NAMALWA (cell line): ENCODE measurements around the gene HJV.
A peak's percentile ranks its signal among the peaks of the same experiment; 100 is the strongest.

Source experiments
- DNase-seq: peaks from one replicate; pipeline ENCODE4 v3.0.0-alpha.2; 2015; ENCODE audit warnings: low spot score

The HJV gene

DNA sequence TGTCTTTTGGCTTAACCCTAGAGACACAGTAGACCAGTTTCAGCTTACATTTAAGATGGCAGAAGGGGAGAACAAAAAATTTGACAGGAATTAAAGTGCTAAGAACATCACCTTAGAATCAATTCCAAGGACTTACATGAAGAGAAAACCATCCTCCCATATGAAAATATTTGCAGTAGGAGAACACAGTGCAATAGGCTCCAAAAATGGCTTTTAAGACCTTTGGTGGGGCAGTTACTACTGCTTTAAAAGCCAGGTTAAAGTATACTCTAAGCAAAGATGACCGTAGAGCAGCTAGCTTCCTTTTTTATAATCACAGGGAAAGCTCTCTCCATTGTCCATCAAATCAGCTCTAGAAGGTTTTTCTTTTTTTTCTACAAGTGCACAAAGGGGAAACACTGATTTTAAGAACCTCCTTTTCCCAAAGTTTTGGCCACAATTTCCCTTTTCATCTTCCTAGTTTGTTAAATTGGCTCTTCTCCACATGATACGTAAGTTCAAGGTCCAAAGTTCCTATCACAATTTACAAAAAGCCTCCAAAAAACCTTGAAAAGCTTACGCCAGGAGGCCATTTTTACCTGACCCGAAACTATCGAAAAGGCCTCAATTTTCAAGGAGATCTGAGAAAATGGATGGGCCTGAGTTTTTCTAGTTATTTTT lies 28.4 kb downstream of the HJV start:
- DNase-seq = no peak

DNA sequence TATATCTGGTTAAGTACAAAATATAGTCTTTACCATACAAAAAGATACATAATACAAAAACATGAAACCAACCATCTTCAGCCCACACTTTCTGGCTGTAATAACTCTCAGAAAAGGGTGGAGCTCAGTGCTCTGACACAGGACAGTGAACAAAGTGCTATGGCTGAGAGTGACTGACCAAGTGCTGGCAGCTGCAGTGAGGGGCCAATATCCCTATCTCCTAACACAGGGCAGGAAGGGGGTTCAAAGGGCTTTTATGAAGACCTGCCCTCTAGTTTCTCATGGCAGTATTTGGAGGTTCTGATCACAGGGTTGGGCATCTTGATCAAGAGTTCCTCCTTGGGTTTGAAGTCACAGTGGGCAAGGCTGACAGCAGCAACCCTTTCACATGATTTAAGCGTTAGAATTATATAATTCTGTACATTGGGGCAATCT lies 29.0 kb downstream of the HJV start:
- no peak for DNase-seq

DNA sequence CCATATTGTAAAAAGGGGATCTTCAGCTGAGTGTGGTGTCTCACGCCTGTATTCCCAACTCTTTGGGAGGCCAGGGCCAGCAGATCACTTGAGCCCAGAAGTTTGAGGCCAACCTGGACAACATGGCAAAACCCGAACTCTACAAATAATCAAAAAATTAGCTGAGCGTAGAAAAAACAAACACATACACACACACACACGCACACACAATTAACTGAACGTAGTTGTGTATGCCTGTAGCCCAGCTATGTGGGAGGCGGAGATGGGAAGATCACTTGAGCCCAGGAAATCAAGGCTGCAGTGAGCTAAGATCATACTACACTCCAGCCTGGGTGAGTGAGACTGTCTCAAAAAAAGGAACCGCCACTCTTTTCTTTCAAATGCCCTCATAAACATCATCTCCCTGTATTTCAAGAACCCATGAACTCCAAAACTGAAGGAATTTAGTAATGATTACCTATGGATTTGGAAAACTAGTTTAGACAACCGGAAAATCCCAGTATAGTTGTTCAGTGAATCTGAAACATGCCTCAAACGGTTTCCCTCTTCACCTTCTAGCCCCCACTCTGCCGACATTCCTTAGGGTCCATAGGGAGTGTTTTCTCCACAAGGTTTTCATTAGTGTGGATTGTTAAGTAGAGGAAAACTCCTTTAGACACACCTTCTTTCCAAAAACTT lies 29.7 kb downstream of the HJV start:
- DNase-seq = no peak

DNA sequence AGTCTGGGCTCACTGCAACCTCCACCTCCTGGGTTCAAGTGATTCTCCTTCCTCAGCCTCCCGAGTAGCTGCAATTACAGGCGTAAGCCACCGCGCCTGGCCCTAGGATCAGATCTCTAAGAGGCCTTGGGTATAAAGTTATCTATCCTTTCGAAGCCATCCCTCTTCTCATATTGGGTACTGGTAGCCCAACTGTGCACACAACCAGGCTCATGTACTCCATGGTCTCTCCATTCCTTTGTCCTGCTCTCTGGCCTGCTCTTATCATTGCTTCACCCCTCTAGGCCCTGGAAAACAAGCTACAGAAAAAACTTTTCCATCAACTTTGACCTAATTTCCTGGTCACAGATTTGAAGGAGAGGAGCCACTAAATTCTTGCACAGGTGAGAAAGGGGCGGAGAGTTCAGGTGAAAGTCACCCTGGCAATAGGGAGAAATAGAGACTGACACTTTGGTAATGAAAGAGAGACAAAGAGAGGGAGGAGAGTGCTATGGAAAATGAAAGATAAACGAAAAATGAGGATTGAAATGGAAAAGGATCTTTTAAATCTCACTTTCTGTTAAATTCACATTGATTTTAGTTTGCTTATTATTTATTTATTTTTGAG lies 31.2 kb downstream of the HJV start:
- DNase-seq = no peak

DNA sequence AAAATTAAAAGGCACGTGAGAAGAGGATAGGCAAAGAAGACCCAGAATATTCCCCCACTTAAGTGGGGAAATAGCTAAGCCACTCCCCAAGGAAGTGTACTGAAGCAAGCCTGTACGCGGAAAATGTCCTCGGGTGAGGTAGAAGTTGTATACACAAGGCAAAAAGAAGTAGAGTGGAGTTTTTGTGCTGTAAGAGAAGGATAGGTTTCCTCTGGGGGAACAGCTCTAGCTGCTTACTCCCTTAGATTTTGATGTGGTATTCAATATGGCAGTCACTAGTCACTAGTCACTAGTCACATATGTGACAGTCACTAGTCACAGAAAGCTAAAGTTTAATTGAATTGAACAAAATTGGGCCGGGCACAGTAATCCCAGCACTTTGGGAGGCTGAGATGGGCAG lies 32.8 kb downstream of the HJV start:
- DNase-seq = no peak

DNA sequence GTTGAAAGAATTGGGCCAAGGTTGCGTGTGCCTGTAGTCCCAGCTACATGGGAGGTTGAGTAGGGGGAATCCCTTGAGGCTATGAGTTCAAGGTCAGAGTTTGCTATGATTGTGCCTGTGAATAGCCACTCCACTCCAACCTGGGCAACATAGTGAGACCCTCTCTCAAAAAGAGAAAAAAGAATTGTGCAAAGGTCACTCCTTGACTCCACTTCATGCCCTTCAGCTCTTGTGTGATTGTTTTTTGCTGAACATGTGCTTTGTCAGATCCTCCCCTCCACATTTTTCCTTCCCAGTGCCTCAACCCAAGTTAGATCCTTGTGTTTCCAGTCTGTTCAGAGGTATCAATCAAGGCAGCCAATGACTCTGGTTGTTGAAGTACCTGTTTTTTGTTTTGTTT lies 33.6 kb downstream of the HJV start:
- no peak for DNase-seq

DNA sequence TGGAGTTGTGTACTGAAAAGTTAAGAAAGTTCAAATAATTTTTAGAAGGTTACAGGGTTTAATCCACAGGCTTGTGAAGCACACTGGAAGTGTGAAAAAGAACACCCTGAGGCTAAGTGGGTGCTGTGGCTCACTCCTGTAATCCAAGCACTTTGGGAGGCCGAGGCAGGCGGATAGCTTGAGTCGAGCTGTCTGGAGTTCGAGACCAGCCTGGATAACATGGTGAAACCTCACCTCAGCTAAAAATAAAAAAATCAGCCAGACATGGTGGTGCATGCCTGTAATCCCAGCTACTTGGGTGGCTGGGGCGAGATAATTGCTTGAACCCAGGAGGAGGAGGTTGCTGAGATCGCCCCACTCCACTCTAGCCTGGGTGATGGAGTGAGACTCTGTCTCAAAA lies 35.0 kb downstream of the HJV start:
- DNase-seq = no peak

DNA sequence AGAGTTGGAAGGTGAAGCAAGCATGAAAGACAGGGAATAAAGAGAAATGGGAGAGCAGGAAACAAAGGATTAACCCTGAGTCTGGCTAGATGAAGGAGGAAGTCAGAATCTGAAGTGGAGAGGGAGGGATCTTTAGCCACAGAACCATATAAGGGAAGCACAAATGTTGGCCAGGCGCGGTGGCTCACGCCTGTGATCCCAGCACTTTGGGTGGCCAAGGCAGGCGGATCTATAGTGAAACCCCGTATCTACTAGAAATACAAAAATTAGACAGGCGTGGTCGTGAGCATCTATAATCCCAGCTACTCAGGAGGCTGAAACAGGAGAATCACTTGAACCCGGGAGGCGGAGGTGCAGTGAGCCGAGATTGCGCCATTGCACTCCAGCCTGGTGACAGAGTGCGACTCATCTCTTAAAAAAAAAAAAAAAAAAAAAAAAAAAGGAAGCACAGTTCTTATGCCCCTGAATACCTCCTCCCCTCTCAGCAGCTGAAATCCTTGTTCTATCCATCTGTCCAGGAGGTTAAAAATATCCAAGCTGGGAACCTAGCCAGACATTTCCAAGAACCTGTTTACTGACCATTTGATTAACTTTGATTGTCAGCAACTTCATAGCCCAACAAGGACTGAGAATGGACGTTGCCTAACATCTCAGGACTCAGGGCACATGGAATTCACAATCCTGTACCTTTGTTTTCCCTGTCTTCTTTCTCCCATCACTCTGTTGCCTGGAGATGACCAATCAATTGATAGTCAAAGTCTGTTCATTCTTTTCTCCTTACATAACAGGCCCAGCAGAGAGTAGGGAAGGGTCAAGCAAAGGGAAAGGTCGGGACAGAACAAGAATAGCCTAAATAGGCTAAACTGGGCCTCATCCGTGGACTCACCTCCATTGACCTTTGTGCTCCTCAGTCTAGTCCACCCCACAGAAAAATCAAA lies 35.8 kb downstream of the HJV start:
- no peak for DNase-seq

DNA sequence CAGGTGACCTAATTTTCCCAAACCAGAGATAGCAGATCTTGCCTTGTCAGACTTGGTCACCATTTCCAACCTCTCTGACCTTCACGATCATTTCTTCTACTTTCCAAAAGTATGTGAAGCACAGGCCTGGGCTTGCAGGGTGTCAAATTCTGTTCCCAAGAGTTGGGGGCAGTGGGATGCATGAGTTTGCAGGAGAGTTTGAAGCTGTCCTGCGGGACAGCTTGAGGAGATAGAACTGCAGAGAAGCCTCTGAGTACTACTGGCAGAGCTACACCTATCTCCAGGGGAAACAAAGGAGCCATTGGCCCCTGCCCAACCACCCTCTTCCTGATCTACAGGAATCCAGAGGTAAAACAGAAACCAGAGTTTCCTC lies 36.4 kb downstream of the HJV start:
- no peak for DNase-seq

DNA sequence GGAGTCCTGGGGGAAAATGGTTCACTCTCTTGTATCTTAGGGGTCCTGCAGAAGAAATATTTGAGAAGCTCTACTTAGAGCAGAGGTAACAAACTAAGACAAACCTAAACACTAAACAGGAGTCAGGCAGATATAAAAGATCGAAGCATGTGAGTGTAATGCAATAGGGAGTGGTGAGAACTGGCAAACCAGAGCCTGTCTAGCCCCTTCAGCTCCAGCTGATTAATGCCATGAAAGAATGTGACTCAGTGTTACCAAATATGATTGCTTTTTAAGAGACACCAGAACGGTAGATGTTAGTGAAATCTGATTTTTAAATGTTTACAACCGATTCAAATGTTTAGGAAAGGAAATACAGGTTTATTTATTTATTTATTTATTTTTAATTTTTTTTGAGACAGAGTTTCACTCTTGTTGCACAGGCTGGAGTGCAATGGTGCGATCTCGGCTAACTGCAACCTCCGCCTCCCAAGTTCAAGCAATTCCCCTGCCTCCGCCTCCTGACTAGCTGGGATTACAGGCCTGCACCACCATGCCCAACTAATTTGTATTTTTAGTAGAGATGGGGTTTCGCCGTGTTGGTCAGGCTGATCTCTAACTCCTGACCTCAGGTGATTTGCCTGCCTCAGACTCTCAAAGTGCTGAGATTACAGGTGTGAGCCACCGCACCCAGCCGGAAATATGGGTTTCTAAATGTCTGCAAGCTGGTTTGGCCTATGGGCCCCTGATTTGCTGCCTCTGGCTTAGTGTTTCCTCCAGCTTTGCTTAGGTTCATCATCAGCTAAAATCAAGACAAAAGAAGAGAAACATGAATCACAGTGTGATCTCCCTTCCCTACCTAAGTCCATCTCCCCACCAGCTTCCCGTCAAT lies 37.3 kb downstream of the HJV start:
- no peak for DNase-seq

DNA sequence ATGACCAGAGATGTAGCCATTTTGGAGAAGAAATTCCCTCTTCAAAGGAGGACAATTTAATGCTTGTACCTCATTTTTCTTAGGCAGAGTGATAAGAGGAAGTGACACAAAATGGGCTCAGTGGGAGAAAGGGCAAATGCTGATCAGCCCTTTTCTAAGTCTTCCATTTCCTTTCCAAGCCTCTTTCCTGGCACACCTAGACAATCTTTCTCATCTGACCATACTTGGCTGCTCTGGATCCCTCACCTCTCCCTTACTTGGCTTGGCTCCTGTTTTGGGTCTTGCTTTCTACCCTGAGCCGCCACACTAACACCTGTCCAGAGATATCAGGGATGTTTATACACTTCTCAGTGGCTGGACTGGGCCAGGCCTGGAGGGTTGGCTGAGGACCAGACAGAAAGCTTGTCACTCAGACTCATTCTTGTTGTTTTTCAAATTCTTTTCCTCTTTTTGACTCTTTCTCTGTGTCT lies 38.3 kb downstream of the HJV start:
- no peak for DNase-seq

DNA sequence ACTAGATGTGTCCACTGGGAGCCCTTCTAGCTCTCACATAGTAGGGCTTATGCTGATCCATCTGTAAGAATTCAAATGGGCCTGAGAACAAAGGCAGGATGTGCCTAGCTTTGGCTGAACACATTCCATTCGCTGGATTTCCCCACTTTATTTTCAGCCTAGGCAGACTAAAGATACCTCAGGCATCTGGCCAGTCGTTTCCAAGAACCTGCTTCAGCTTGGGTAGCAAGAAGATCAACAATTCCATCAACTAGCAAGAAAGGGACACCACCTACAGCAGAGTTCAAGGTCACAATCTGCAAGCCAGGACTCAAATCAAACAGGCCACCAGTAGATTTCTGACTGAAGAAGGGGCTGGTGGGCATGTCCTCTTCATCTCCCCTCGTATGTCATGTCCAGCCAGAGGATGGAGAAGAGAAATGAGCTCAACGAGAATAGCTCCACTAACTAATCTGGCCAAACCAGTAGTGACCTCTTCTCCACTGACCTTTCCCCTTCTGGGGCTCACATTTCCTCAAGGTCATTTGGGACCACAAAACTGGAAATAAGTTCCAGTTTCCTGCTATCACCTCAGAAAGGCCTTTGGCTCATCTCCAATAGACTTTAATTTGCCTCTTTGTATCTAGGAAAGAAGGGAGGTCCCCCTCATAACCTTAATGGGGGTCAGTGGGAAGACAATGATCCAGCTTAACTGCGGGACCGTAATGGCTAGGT lies 39.4 kb downstream of the HJV start:
- DNase-seq = no peak

DNA sequence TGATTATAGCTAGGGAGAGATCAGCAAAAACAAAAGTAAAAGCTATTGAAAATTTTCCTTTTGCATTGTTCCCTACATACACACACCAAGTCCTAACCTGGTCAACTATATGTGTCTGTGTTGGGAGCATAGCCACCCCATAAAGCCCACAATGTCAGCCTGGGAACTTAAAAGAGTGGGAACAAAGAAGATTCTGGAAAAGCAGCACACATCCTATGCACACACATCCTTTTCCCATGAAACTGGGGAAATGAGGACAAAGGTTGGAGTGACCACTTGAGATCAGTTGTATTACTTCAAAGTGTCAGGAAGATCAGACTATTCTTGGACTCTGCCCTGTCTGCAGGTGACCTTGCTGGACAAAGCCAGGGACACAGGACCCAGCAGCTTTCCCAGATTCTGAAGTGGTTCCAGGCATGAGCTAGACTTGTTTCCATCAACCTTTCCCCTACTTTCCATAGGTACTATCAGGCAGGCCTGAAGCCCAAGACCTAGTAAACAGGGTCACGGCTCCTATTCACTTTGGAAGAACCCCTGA lies 41.0 kb downstream of the HJV start:
- DNase-seq = no peak

DNA sequence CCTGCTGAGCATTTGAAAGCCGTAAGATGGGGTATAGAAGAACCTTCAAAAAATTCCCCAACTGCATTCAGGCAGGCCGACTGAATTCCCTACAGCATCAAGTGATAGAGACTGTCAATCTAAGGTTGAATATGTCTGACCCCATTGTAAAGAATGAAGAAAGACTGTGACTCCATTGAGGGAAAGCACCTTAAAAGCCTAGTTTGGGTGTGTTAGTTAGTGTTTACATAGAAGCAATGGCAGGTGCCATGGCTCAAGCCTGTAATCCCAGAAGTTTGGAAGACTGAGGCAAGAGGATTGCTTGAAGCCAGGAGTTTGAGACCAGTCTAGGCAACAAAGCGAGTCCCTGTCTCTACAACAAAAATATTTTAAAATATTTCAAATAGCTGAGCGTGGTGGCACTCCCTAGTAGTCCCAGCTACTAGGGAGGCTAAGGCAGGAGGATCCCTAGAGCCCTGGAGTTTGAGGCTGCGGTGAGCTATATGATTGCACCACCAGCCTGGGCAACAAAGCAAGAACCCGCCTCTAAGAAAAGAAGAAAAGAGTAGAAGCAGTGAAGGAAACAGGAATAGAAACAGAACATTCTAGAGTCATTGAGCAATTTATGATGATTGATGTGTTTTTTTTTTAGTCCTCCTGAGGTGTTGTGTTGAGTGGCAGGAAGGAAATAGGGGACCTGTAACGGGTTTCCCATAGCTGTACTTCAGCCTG lies 41.6 kb downstream of the HJV start:
- DNase-seq = peak; percentile 48

DNA sequence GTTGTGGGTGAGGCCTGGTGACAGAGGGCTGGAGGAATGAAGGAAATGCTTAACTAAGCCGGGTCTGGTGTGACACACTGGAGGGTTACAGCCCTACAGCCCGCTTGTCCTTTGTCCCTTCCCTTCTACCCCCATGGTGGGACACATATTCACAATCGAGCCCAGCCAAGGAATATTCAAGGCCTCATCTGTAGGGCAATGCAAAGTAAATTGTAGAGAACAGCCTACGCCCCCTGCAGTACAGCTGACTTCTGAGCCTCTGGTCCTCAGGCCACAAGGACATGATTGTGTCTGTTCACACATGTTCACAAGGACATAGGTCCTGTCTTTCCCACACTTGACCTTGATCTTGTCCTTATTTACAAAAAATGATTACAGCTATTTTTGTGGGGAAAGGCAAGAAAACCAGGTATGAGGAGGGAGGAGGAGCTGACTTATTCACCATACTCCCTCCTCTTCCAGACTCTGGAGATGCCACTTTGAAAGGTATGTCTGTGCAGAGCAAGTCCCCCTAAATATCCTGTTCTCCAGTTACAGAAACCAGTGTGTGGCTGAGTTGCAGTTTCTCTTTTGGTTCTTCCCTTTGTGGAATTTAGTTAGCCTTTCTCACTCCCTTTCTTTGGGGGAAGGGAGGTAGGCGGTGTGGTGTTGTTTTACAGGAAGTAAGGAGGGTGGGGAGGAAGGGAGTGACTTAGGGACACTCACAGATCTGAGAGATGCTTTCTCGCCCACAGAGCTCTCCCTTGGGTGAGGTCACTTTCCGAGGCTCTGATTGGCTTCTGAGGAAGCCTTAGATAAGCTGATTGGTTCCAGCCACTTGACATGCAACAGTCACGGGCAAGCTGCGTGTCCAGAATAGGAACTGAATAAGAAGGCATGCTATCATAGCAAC lies 42.4 kb downstream of the HJV start:
- DNase-seq = peak; percentile 97

DNA sequence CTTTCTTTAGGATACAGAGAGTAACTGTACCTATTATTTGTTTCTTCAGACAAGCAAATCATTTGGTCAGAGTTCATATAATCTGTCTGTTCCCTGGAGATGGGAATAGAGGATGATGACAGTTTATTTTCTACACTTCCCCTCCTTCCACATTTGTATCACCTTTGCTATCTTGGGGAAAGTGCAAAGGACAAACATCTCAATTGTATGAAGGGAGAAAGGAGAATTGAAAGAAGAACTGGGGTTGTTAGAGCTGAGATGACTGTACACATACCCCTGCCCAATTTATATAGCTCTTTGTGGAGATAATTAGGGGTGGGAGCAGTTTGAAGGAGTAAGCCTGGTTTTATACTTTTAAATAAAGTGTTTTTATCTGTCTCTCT lies 43.1 kb downstream of the HJV start:
- DNase-seq = no peak

DNA sequence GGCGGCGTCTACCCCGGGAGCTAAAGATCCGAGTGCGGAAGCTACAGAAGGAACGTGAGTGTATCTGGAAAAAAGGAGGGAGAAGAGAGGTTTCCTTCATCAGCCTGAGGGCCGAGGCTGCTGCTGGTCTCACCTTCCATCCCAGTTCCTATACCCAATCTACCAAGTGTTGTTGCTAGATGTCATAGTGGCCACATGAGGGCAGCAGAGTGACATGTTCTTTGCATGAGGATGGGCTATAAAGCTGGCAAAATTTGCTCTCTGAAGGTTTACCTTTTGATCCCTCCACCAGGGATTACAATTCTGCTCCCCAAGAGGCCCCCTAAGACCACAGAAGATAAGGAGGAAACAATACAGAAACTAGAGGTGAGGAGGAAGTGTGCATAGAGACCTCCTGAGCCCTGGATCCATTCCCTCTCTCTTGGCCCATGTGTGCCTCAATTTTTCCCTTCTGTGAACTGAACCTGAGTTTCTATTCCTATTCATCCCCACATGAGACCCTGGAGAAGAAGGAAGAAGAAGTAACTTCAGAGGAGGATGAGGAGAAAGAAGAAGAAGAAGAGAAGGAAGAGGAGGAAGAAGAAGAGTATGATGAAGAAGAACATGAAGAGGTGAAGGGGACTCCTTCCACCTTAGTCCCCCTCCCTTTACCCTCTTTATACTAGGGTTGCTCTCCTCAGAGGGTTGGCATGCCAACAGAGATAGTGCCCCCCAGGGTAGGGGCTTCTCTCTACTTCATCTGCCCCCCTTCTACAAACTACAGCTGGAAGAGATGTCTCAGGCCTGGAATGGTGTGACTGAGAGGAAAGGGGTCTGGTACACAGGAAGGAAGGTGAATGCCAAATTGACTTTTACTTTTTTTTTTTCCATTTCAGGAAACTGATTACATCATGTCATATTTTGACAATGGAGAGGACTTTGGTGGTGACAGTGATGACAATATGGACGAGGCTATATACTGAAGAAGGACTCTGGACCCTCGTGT lies 43.8 kb downstream of the HJV start:
- peak; percentile 93 for DNase-seq

DNA sequence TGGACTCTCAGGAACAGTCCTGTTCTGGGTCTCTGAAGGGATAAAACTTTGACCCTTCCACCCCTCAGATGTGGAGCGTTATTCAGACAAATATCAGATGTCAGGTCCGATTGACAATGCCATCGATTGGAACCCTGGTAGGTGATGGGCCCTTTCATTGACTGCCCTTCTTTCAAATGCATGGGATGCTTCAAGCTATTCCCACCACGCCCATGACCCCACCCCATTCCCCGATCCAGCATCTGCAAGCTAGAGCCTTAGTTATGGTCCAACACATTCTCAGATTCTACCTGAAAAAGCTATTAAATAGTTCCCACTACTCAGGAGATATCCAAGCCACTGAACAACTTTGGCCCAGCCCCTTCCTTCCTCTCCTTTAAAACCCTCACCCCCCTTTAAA lies 44.5 kb downstream of the HJV start:
- DNase-seq = no peak
